Measurements from ENCODE around the gene TMEM14C. TPM values are rescaled to one million over a fixed set of nuclear protein-coding genes. Genes with fewer than 3 reads are reported as not detected.
A peak's percentile ranks its signal among the peaks of the same experiment; 100 is the strongest.

Gene TMEM14C
- total RNA-seq, 1 experiment from 2014 or later = 84.7 TPM

GRCh38 chr6:10692965-10693538 lies 29.8 kb upstream of the TMEM14C start:
- intact Hi-C loops (cut with micrococcal nuclease) = loop anchor here (5.0 kb wide), 1 partner anchor 109 kb away; no protein-coding TSS in a partner anchor

More at GRCh38 chr6:10692965-10693538, 29.8 kb upstream of the TMEM14C start:
- Histone ChIP-seq H3K36me3 (ENCODE audit: control insufficient read depth in 1 of 2, insufficient read depth in 2 of 2, low read length in 2 of 2) (peaks cover 3 to 7% of the 10 kb centered on the region in 2 experiments; a peak in 2 of 4 replicates), H3K27ac (ENCODE audit: low read depth, low read length) (peak overlapping the region; percentile 68; the same call in 1 of the 2 replicates), H3K4me2 (ENCODE audit: low read length) (peak overlapping the region; percentile 88), H3K9me2 (ENCODE audit: insufficient read depth) (no peaks in the 10 kb centered on the region), H3K4me3 (replicated peaks in 1 of 2; ENCODE audit: low read depth in 1 of 2, low read length in 2 of 2) (peak overlapping the region; percentile 87 to 89), H3K9ac (ENCODE audit: low read length) (peak overlapping the region; percentile 94), H3K79me2 (ENCODE audit: insufficient read depth, low read length) (peaks cover 48% of the 10 kb centered on the region), H3K9me3 (ENCODE audit: control insufficient read depth in 1 of 2, insufficient read depth in 1 of 2, low read depth in 1 of 2, low read length in 2 of 2) (no peaks in the 10 kb centered on the region), H4K20me1 (ENCODE audit: insufficient read depth) (no peaks in the 10 kb centered on the region; the same call in 1 of the 2 replicates), H3K4me1 (ENCODE audit: control insufficient read depth in 1 of 2, insufficient read depth in 2 of 2, low read length in 2 of 2) (peaks cover 11 to 19% of the 10 kb centered on the region in 2 experiments; a peak in 3 of 4 replicates), H3K27me3 (ENCODE audit: insufficient read depth, low read length) (no peaks in the 10 kb centered on the region), H2AFZ (ENCODE audit: low read depth, low read length, poor library complexity, severe bottlenecking) (no peak overlapping the region)
- ChIA-PET RAD21 (ENCODE audit: low non-redundant PET in 1 of 2, low total read pairs in 2 of 2, uncharacterized antibody in 2 of 2, unreplicated experiment in 2 of 2) (no interaction called here), CTCF (no interaction called here), POLR2A (no interaction called here)
- no peak for ATAC-seq
- no peak for DNase-seq (ENCODE audit: low read depth, low spot score)
- no TSS peak for BruUV-seq (replicated peaks)
- TF ChIP-seq EZH2phosphoT487 (IDR thresholded peaks at IDR 0.05; ENCODE audit: borderline replicate concordance) (no peak), RAD21 (IDR thresholded peaks at IDR 0.05; ENCODE audit: low read depth) (no peak), EGR1 (IDR thresholded peaks at IDR 0.05; ENCODE audit: low read depth) (no peak), FOSL1 (IDR thresholded peaks at IDR 0.05; ENCODE audit: low read depth) (no peak), ELF1 (IDR thresholded peaks at IDR 0.05; ENCODE audit: borderline replicate concordance, low read depth) (no peak), SP1 (IDR thresholded peaks at IDR 0.05; ENCODE audit: low read depth) (no peak), CBX3 (IDR thresholded peaks at IDR 0.05; ENCODE audit: low read depth) (no peak), POLR2AphosphoS5 (IDR thresholded peaks at IDR 0.05; ENCODE audit: low read depth, low read length) (no peak), POLR2A (IDR thresholded peaks at IDR 0.05; ENCODE audit: borderline replicate concordance, extremely low read depth, insufficient read depth, insufficient read length) (no peak), JUND (IDR thresholded peaks at IDR 0.05) (no peak), SRF (IDR thresholded peaks at IDR 0.05; ENCODE audit: low read depth) (no peak), SIN3A (IDR thresholded peaks at IDR 0.05; ENCODE audit: low read depth) (no peak), ZFX (IDR thresholded peaks at IDR 0.05) (no peak), YY1 (IDR thresholded peaks at IDR 0.05; ENCODE audit: extremely low read depth, insufficient replicate concordance, low read depth, low read length) (no peak)
- TF ChIP-seq, protein P1, sequence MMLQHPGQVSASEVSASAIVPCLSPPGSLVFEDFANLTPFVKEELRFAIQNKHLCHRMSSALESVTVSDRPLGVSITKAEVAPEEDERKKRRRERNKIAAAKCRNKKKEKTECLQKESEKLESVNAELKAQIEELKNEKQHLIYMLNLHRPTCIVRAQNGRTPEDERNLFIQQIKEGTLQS (IDR thresholded peaks at IDR 0.05) = no peak
- TF ChIP-seq, protein P2, sequence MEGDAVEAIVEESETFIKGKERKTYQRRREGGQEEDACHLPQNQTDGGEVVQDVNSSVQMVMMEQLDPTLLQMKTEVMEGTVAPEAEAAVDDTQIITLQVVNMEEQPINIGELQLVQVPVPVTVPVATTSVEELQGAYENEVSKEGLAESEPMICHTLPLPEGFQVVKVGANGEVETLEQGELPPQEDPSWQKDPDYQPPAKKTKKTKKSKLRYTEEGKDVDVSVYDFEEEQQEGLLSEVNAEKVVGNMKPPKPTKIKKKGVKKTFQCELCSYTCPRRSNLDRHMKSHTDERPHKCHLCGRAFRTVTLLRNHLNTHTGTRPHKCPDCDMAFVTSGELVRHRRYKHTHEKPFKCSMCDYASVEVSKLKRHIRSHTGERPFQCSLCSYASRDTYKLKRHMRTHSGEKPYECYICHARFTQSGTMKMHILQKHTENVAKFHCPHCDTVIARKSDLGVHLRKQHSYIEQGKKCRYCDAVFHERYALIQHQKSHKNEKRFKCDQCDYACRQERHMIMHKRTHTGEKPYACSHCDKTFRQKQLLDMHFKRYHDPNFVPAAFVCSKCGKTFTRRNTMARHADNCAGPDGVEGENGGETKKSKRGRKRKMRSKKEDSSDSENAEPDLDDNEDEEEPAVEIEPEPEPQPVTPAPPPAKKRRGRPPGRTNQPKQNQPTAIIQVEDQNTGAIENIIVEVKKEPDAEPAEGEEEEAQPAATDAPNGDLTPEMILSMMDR (IDR thresholded peaks at IDR 0.05 in 2 of 3, conservative IDR thresholded peaks at IDR 0.05 in 1 of 3; ENCODE audit: borderline replicate concordance in 1 of 3, insufficient read depth in 1 of 3, low read depth in 2 of 3, low read length in 2 of 3) = no peak
